DND-41 (cell line): ENCODE results near the gene SCN8A.

ENCODE experiments used
- EZH2 ChIP-seq: IDR thresholded peaks from 3 replicates; pipeline ENCODE4 v1.6.1; 2012; ENCODE audit warnings: borderline replicate concordance, low read depth, mild to moderate bottlenecking, moderate library complexity, low read length, inconsistent platforms; ENCODE audit not compliant: severe bottlenecking
- TF ChIP-seq, protein P1 (sequence below): IDR thresholded peaks from 2 replicates; pipeline ENCODE4 v1.5.1; 2012; ENCODE audit warnings: borderline replicate concordance, low read length, moderate library complexity, mild to moderate bottlenecking; ENCODE audit not compliant: poor library complexity, severe bottlenecking; ENCODE audit errors: extremely low read depth

DNA sequence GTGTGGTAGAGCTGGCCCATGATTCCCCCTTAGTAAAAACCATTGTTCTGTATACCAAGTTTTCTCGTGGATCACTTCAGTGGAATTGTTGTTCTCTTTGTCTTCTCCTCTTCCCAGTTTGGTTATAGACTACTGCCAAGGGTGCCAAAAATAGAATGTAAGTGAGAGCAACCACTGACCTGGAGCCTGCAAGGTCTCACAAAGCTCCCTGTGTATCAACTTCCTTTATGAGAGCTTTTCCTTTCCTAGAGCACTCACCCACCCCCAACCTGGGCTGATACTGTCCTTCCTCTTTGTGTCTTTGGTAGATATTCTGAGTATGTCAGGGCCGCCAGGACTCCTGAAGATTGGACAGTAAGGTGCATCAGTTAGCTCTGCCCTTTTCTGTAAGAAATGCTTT lies 101.0 kb downstream of the SCN8A start:
- no peak for TF ChIP-seq EZH2
- TF ChIP-seq, protein P1, sequence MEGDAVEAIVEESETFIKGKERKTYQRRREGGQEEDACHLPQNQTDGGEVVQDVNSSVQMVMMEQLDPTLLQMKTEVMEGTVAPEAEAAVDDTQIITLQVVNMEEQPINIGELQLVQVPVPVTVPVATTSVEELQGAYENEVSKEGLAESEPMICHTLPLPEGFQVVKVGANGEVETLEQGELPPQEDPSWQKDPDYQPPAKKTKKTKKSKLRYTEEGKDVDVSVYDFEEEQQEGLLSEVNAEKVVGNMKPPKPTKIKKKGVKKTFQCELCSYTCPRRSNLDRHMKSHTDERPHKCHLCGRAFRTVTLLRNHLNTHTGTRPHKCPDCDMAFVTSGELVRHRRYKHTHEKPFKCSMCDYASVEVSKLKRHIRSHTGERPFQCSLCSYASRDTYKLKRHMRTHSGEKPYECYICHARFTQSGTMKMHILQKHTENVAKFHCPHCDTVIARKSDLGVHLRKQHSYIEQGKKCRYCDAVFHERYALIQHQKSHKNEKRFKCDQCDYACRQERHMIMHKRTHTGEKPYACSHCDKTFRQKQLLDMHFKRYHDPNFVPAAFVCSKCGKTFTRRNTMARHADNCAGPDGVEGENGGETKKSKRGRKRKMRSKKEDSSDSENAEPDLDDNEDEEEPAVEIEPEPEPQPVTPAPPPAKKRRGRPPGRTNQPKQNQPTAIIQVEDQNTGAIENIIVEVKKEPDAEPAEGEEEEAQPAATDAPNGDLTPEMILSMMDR, result no peak
